ENCODE data around the gene SEC14L2. TPM values are rescaled to one million over a fixed set of nuclear protein-coding genes. Genes with fewer than 3 reads are reported as not detected.
A peak's percentile ranks its signal among the peaks of the same experiment; 100 is the strongest.

The SEC14L2 gene
- total and polyA plus RNA-seq, 2 of the 4 experiments (the other 2 are of a cell fraction): 38.7 to 54.8 TPM

GRCh38 chr22:30386608-30386959 lies 10.2 kb upstream of the SEC14L2 start:
- Histone ChIP-seq H3K27me3 (ENCODE audit: control insufficient read depth, insufficient read depth, low read length) (no peaks in the 10 kb centered on the region), H3K4me3 (ENCODE audit: insufficient read depth, low read depth, low read length) (peak overlapping the region; percentile 75), H3K14ac (replicated peaks; ENCODE audit: low read depth, low read length) (peak overlapping the region; percentile 98), H3K79me1 (ENCODE audit: low read depth in 1 of 2, low read length in 2 of 2) (peaks cover 11 to 17% of the 10 kb centered on the region in 2 experiments), H3K56ac (ENCODE audit: extremely low read depth, insufficient read depth, low read length) (peak overlapping the region; percentile 59), H3K9me3 (ENCODE audit: control insufficient read depth, insufficient read depth, low read length) (no peaks in the 10 kb centered on the region), H3K18ac (ENCODE audit: low read depth, low read length) (peak overlapping the region; percentile 24), H2BK5ac (ENCODE audit: low read depth, low read length, poor library complexity, severe bottlenecking) (peak overlapping the region; percentile 66), H2BK15ac (ENCODE audit: low read depth, low read length) (no peak overlapping the region), H2AFZ (replicated peaks; ENCODE audit: low read length, poor library complexity) (peak overlapping the region; percentile 99), H2BK120ac (ENCODE audit: low read depth, low read length) (peak overlapping the region; percentile 70; the same call in 1 of the 2 replicates), H3K4ac (ENCODE audit: low read depth, low read length) (peak overlapping the region; percentile 92), H2AK9ac (replicated peaks; ENCODE audit: low read depth, low read length, poor library complexity) (peak overlapping the region; percentile 98), H3K36me3 (ENCODE audit: control insufficient read depth, insufficient read depth, low read length) (peaks cover 22% of the 10 kb centered on the region), H4K91ac (ENCODE audit: insufficient read depth, low read depth, low read length) (peak overlapping the region; percentile 81), H3K27ac (ENCODE audit: insufficient read depth, low read length) (peak overlapping the region; percentile 85), H2BK20ac (ENCODE audit: low read depth, low read length) (no peak overlapping the region), H3K9ac (ENCODE audit: low read depth, low read length) (peak overlapping the region; percentile 93), H3K4me2 (ENCODE audit: low read depth, low read length) (peak overlapping the region; percentile 96), H3K4me1 (ENCODE audit: control insufficient read depth, insufficient read depth, low read length) (peaks cover 12% of the 10 kb centered on the region), H3K23ac (ENCODE audit: low read depth, low read length) (peak overlapping the region; percentile 64; the same call in 1 of the 2 replicates), H3K9me1 (ENCODE audit: insufficient read depth, low read length) (peaks cover 7% of the 10 kb centered on the region), H2AK5ac (ENCODE audit: low read depth, low read length) (peak overlapping the region; percentile 99), H4K20me1 (ENCODE audit: insufficient read depth, low read length) (no peaks in the 10 kb centered on the region), H4K8ac (ENCODE audit: low read depth in 2 of 2, low read length in 2 of 2) (peak overlapping the region; percentile 97), H4K5ac (ENCODE audit: low read depth, low read length) (peak overlapping the region; percentile 62)
- ChIA-PET POLR2A (ENCODE audit: unreplicated experiment) (no interaction called here), CTCF (no interaction called here)
- in situ Hi-C loops (cut with MboI; ENCODE audit: low sequenced_read_pairs): no loop called here
- no peak for DNase-seq
- WGBS, 2 experiments (ENCODE audit: extremely low coverage in 2 of 2, insufficient read length in 1 of 2): 50% methylated on average over 4 of the region's 10 CpGs; no CpG with 5 or more reads in 1 of the 2 experiments
- dilution Hi-C loops (cut with HindIII; ENCODE audit: low sequenced_read_pairs, unreplicated experiment): no loop called here
- TF ChIP-seq CTCF (conservative IDR thresholded peaks at IDR 0.05; ENCODE audit: low read depth, low read length) (no peak), MXI1 (IDR thresholded peaks at IDR 0.05; ENCODE audit: borderline replicate concordance, low read depth, low read length) (no peak), FOS (IDR thresholded peaks at IDR 0.05; ENCODE audit: low read depth, low read length) (no peak), RCOR1 (IDR thresholded peaks at IDR 0.05; ENCODE audit: insufficient replicate concordance, low read length) (no peak), BHLHE40 (IDR thresholded peaks at IDR 0.05; ENCODE audit: low read depth, low read length) (no peak), ELK1 (IDR thresholded peaks at IDR 0.05; ENCODE audit: borderline replicate concordance, low read depth, low read length) (no peak), NFE2L2 (IDR thresholded peaks at IDR 0.05; ENCODE audit: low read depth, low read length) (no peak)
- peak; percentile 1; the same call in 1 of the 2 replicates for ATAC-seq (ENCODE audit: low read depth)
- no TSS peak for BruUV-seq (replicated peaks)
- intact Hi-C loops (cut with micrococcal nuclease): loop anchor here (2.0 kb wide), 3 partner anchors 36 to 278 kb away; no protein-coding TSS in a partner anchor
